H1 (cell line): ENCODE data around the gene MED12L. TPM values are rescaled to one million over a fixed set of nuclear protein-coding genes. Genes with fewer than 3 reads are reported as not detected.

Experiments used
- CTCF ChIA-PET: fragments of 300-600 bp; sonication (Branson Sonifier 250); formaldehyde crosslinking; loops from one replicate; lab custom pipeline; 2021; ENCODE audit not compliant: partially characterized antibody; lab: Charles Lee
- POLR2A ChIA-PET: fragments of 300-600 bp; sonication (Branson Sonifier 250); formaldehyde crosslinking; loops from one replicate; lab custom pipeline; 2021; ENCODE audit warnings: inconsistent platforms; ENCODE audit not compliant: partially characterized antibody; lab: Charles Lee
- DNase-seq, 2 experiments: peaks; one replicate each; pipeline versions ENCODE4 v3.0.0 to v3.0.0-alpha.2; 2010 to 2022; ENCODE audit warnings: low spot score in 2 of 2, low read depth in 1 of 2, mixed read lengths in 1 of 2
- FAIRE-seq: peaks from 2 replicates; lab custom pipeline; 2011; peaks lifted over from hg19 to GRCh38; lab: Jason Lieb, UNC
- H2AFZ ChIP-seq: 2 replicates; pipeline ENCODE4 v1.8.1; 2012; ENCODE audit warnings: low read length, inconsistent platforms
- H2AK5ac ChIP-seq: 2 replicates; pipeline ENCODE4 v1.6.1; 2013; ENCODE audit warnings: low read depth, low read length
- H2BK120ac ChIP-seq: replicated peaks from 2 replicates; pipeline ENCODE3; 2013; ENCODE audit warnings: low read depth, low read length, inconsistent platforms
- H2BK12ac ChIP-seq: 2 replicates; pipeline ENCODE4 v1.6.1; 2013; ENCODE audit warnings: low read depth, low read length
- H2BK15ac ChIP-seq: 2 replicates; pipeline ENCODE4 v1.6.1; 2013; ENCODE audit warnings: low read length
- H2BK20ac ChIP-seq: 2 replicates; pipeline ENCODE4 v1.6.1; 2013; ENCODE audit warnings: low read length
- H2BK5ac ChIP-seq: 2 replicates; pipeline ENCODE4 v1.6.1; 2013; ENCODE audit warnings: low read depth, low read length
- H3K14ac ChIP-seq: 2 replicates; pipeline ENCODE4 v1.6.1; 2013; ENCODE audit warnings: inconsistent platforms; ENCODE audit not compliant: insufficient read length
- H3K18ac ChIP-seq: 2 replicates; pipeline ENCODE4 v1.6.1; 2013; ENCODE audit warnings: low read length; ENCODE audit errors: extremely low read depth
- H3K23ac ChIP-seq: 2 replicates; pipeline ENCODE4 v1.6.1; 2013; ENCODE audit warnings: inconsistent platforms; ENCODE audit not compliant: insufficient read length
- H3K23me2 ChIP-seq: 2 replicates; pipeline ENCODE4 v1.6.1; 2013; ENCODE audit warnings: low read depth, low read length
- H3K27ac ChIP-seq: 2 replicates; pipeline ENCODE4 v1.6.1; 2011; ENCODE audit warnings: low read depth, low read length, inconsistent platforms
- H3K27me3 ChIP-seq, 4 experiments: replicated peaks in 1 of 4; 1 replicate in 1 of 4; 2 replicates in 3 of 4; pipeline versions ENCODE4 v1.6.1 to v1.8.1; 2011 to 2013; ENCODE audit warnings: low read length in 3 of 4, mild to moderate bottlenecking in 3 of 4, inconsistent platforms in 2 of 4, mixed read lengths in 2 of 4, moderate library complexity in 1 of 4; ENCODE audit not compliant: control insufficient read depth in 3 of 4, insufficient read depth in 3 of 4; ENCODE audit errors: extremely low read depth in 1 of 4
- H3K36me3 ChIP-seq, 4 experiments: 2 replicates each; pipeline versions ENCODE4 v1.6.1 to v1.8.1; 2011 to 2013; ENCODE audit warnings: mild to moderate bottlenecking in 4 of 4, low read length in 3 of 4, moderate library complexity in 2 of 4, control low read depth in 1 of 4, inconsistent platforms in 1 of 4; ENCODE audit not compliant: insufficient read depth in 4 of 4, control insufficient read depth in 2 of 4
- H3K4ac ChIP-seq: replicated peaks from 2 replicates; pipeline ENCODE3; 2013; ENCODE audit warnings: low read length, low read depth, mixed read lengths, inconsistent platforms; ENCODE audit not compliant: insufficient read length
- H3K4me1 ChIP-seq, 4 experiments: replicated peaks in 1 of 4; 1 replicate in 1 of 4; 2 replicates in 3 of 4; pipeline versions ENCODE4 v1.6.1 to v1.8.1; 2011 to 2013; ENCODE audit warnings: low read length in 3 of 4, inconsistent platforms in 2 of 4, mixed read lengths in 1 of 4; ENCODE audit not compliant: insufficient read depth in 4 of 4, control insufficient read depth in 3 of 4
- H3K4me2 ChIP-seq, 2 experiments: 2 replicates each; pipeline versions ENCODE4 v1.6.1 to v1.8.1; 2011 to 2013; ENCODE audit warnings: low read depth in 2 of 2, low read length in 2 of 2, control low read depth in 1 of 2, inconsistent platforms in 1 of 2, mild to moderate bottlenecking in 1 of 2; ENCODE audit not compliant: insufficient read depth in 1 of 2
- H3K4me3 ChIP-seq, 4 experiments: fragments of 200-600, 300-600 bp in 1 of 4; sonication (generic), shearing (Covaris generic), sonication (Bioruptor Twin) in 1 of 4; 2 replicates each; pipeline versions ENCODE4 v1.5.1 to v1.8.1; 2011 to 2016; ENCODE audit warnings: low read length in 4 of 4, low read depth in 3 of 4, control low read depth in 2 of 4, inconsistent platforms in 2 of 4, mild to moderate bottlenecking in 2 of 4, mixed read lengths in 1 of 4, moderate library complexity in 1 of 4; ENCODE audit not compliant: insufficient read depth in 2 of 4; ENCODE audit errors: extremely low read depth in 1 of 4
- H3K56ac ChIP-seq: replicated peaks from 2 replicates; pipeline ENCODE3; 2013; ENCODE audit warnings: low read depth, mild to moderate bottlenecking, mixed read lengths, low read length, inconsistent platforms; ENCODE audit not compliant: insufficient read length
- H3K79me1 ChIP-seq: 2 replicates; pipeline ENCODE4 v1.6.1; 2013; ENCODE audit warnings: low read depth, low read length, control low read depth
- H3K79me2 ChIP-seq, 2 experiments: 2 replicates each; pipeline versions ENCODE4 v1.6.1 to v1.8.1; 2012 to 2013; ENCODE audit warnings: low read length in 2 of 2, mild to moderate bottlenecking in 2 of 2, inconsistent platforms in 1 of 2; ENCODE audit not compliant: insufficient read depth in 2 of 2, control insufficient read depth in 1 of 2
- H3K9ac ChIP-seq, 4 experiments: replicated peaks in 1 of 4; 1 replicate in 1 of 4; 2 replicates in 3 of 4; pipeline versions ENCODE4 v1.6.1 to v1.8.1; 2011 to 2013; ENCODE audit warnings: low read depth in 3 of 4, low read length in 3 of 4, control low read depth in 2 of 4, mild to moderate bottlenecking in 2 of 4, moderate library complexity in 2 of 4, inconsistent platforms in 1 of 4; ENCODE audit errors: extremely low read depth in 1 of 4
- H3K9me3 ChIP-seq, 2 experiments: 2 replicates each; pipeline versions ENCODE4 v1.6.1 to v1.8.1; 2012 to 2013; ENCODE audit warnings: mild to moderate bottlenecking in 2 of 2, moderate library complexity in 2 of 2, control low read depth in 1 of 2, inconsistent platforms in 1 of 2, low read depth in 1 of 2, low read length in 1 of 2, mixed read lengths in 1 of 2; ENCODE audit not compliant: insufficient read depth in 2 of 2
- H4K20me1 ChIP-seq, 2 experiments: replicated peaks in 1 of 2; 2 replicates each; pipeline versions ENCODE3 to v1.8.1; 2011 to 2013; ENCODE audit warnings: inconsistent platforms in 2 of 2, low read length in 2 of 2, mild to moderate bottlenecking in 1 of 2; ENCODE audit not compliant: insufficient read depth in 2 of 2, control insufficient read depth in 1 of 2
- H4K5ac ChIP-seq: 2 replicates; pipeline ENCODE4 v1.6.1; 2013; ENCODE audit warnings: low read length, low read depth, mixed read lengths, inconsistent platforms; ENCODE audit not compliant: insufficient read length
- H4K8ac ChIP-seq: 2 replicates; pipeline ENCODE4 v1.8.0; 2013; ENCODE audit warnings: mild to moderate bottlenecking, moderate library complexity, low read length, inconsistent platforms; ENCODE audit not compliant: insufficient read depth; ENCODE audit errors: extremely low read depth
- H4K91ac ChIP-seq: replicated peaks from 2 replicates; pipeline ENCODE3; 2013; ENCODE audit warnings: low read length, mixed read lengths, inconsistent platforms; ENCODE audit not compliant: insufficient read length
- BCL11A ChIP-seq, 2 experiments: IDR thresholded peaks; one replicate each; pipeline ENCODE4 v1.6.1; 2011; ENCODE audit warnings: low read depth in 2 of 2, low read length in 2 of 2, mild to moderate bottlenecking in 2 of 2
- CREB1 ChIP-seq: IDR thresholded peaks from 2 replicates; pipeline ENCODE4 v1.6.1; 2012; ENCODE audit warnings: inconsistent platforms
- GABPA ChIP-seq: IDR thresholded peaks from 2 replicates; pipeline ENCODE4 v1.6.1; 2011; ENCODE audit warnings: mild to moderate bottlenecking, low read length, moderate library complexity, borderline replicate concordance; ENCODE audit not compliant: insufficient read depth
- JUN ChIP-seq: IDR thresholded peaks from 2 replicates; pipeline ENCODE4 v1.6.1; 2011; ENCODE audit warnings: low read depth, mild to moderate bottlenecking, improper control_type of control experiment, low read length
- PHF8 ChIP-seq: fragments of 200-600 bp; sonication (generic); conservative IDR thresholded peaks from 2 replicates; pipeline ENCODE4 v1.7.1; 2012; ENCODE audit warnings: low read depth, mild to moderate bottlenecking, inconsistent platforms, low read length, moderate library complexity
- SIN3A ChIP-seq, 2 experiments: IDR thresholded peaks in 1 of 2; conservative IDR thresholded peaks in 1 of 2; 2 replicates each; pipeline ENCODE4 v1.6.1; 2011 to 2012; ENCODE audit warnings: low read length in 2 of 2, improper control_type of control experiment in 1 of 2, low read depth in 1 of 2, mild to moderate bottlenecking in 1 of 2
- SP2 ChIP-seq: IDR thresholded peaks from 2 replicates; pipeline ENCODE4 v1.6.1; 2012; ENCODE audit warnings: mild to moderate bottlenecking, low read length, inconsistent platforms
- SUZ12 ChIP-seq: fragments of 200-600 bp; sonication (generic); IDR thresholded peaks from 2 replicates; pipeline ENCODE4 v1.6.1; 2012; ENCODE audit warnings: mild to moderate bottlenecking, inconsistent platforms, low read length, moderate library complexity, mixed read lengths
- WGBS, 2 experiments: shearing (Covaris generic) in 1 of 2; methylation state at CpG; one replicate each; pipeline versions ENCODE4 v1.1.6 to v1.1.7; 2013 to 2015; ENCODE audit warnings: low lambda C conversion rate in 2 of 2, mixed read lengths in 2 of 2, inconsistent platforms in 1 of 2, low coverage in 1 of 2, missing lambda C conversion rate in 1 of 2; ENCODE audit not compliant: insufficient replicate concordance in 2 of 2, insufficient coverage in 1 of 2, insufficient read length in 1 of 2; ENCODE audit errors: extremely low coverage in 1 of 2, missing lambda C conversion rate in 1 of 2; 5-methylcytosine and 5-hydroxymethylcytosine counted together
- polyA plus RNA-seq, 7 experiments: library from polyadenylated mRNA; depleted of rRNA in 3 of 7; stranded (reverse) in 5 of 7; unstranded in 2 of 7; fragments of >200 nt in 5 of 7; fragments of 200-250 nt in 2 of 7; gene quantifications; 1 replicate in 5 of 7; 2 replicates in 1 of 7; 4 replicates in 1 of 7; pipeline versions ENCODE4 v1.2.1 to v1.2.3, GENCODE V29; 2011 to 2013; ENCODE audit warnings: missing spikeins in 2 of 7, mixed read lengths in 2 of 7
- total RNA-seq: library from RNA; stranded (reverse); fragmentation: NEBNext Ultra II Directional; extraction: Animal tissue kit (Norgen Biotek cat#: 25700); gene quantifications from 2 replicates; pipeline ENCODE4 v1.2.1, GENCODE V29; 2021
- TF ChIP-seq, protein P1 (sequence below): IDR thresholded peaks from 2 replicates; pipeline ENCODE4 v1.6.1; 2012; ENCODE audit warnings: low read length, inconsistent platforms
- TF ChIP-seq, protein P2 (sequence below): IDR thresholded peaks from 2 replicates; pipeline ENCODE4 v1.6.1; 2011; ENCODE audit warnings: low read length, improper control_type of control experiment

The MED12L gene
- total and polyA plus RNA-seq, 2 of the 8 experiments (the other 6 are each of a cell fraction or from before 2014, with no cell fraction given) = 3.6 to 26.2 TPM

DNA sequence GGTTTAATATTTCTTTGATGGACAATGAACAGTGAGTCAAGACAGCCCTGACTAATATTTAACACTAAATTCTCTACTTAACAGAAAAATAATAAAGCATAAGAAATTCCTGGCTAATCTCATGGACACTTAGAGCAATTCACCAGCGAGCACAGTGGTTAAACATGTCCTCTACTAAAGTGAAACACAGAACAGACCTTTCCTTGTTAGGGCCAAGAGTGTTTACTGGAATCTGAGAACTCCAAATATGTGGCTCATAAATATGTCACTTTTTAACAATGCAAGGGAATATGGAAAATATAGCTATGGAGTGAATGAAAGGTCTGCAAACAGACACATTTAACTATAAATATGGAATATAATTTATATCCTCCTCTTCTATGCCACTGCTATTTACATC, 394.0 kb downstream of the MED12L start:
- Histone ChIP-seq H4K91ac (no peak overlapping the region), H2AFZ (no peak overlapping the region), H4K8ac (no peak overlapping the region), H2BK20ac (no peak overlapping the region), H2BK15ac (no peak overlapping the region), H3K14ac (no peak overlapping the region), H2AK5ac (no peak overlapping the region), H3K79me2 (no peaks in the 10 kb centered on the region), H3K79me1 (no peaks in the 10 kb centered on the region), H3K4ac (no peak overlapping the region), H3K36me3 (no peaks in the 10 kb centered on the region), H4K20me1 (no peaks in the 10 kb centered on the region), H3K4me2 (no peak overlapping the region), H2BK120ac (no peak overlapping the region), H3K23me2 (no peaks in the 10 kb centered on the region; the same call in 1 of the 2 replicates), H3K27ac (no peak overlapping the region), H3K4me1 (peaks cover 0 to 7% (median 3%) of the 10 kb centered on the region in 4 experiments; a peak in 4 of 7 replicates), H3K9me3 (no peaks in the 10 kb centered on the region), H3K4me3 (no peak overlapping the region), H3K18ac (no peak overlapping the region), H2BK5ac (no peak overlapping the region), H3K9ac (no peak overlapping the region), H2BK12ac (no peak overlapping the region), H4K5ac (no peak overlapping the region), H3K56ac (no peak overlapping the region), H3K23ac (no peak overlapping the region), H3K27me3 (no peaks in the 10 kb centered on the region)
- TF ChIP-seq GABPA (no peak), SP2 (no peak), PHF8 (no peak), SUZ12 (no peak), BCL11A (IDR thresholded peaks at IDR 0.05; ENCODE audit: low read depth in 2 of 2, low read length in 2 of 2) (no peak), CREB1 (no peak), JUN (no peak), SIN3A (conservative IDR thresholded peaks at IDR 0.05 in 1 of 2, IDR thresholded peaks at IDR 0.05 in 1 of 2; ENCODE audit: low read depth in 1 of 2, low read length in 2 of 2) (no peak)
- TF ChIP-seq, protein P1, sequence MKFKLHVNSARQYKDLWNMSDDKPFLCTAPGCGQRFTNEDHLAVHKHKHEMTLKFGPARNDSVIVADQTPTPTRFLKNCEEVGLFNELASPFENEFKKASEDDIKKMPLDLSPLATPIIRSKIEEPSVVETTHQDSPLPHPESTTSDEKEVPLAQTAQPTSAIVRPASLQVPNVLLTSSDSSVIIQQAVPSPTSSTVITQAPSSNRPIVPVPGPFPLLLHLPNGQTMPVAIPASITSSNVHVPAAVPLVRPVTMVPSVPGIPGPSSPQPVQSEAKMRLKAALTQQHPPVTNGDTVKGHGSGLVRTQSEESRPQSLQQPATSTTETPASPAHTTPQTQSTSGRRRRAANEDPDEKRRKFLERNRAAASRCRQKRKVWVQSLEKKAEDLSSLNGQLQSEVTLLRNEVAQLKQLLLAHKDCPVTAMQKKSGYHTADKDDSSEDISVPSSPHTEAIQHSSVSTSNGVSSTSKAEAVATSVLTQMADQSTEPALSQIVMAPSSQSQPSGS = no peak
- TF ChIP-seq, protein P2, sequence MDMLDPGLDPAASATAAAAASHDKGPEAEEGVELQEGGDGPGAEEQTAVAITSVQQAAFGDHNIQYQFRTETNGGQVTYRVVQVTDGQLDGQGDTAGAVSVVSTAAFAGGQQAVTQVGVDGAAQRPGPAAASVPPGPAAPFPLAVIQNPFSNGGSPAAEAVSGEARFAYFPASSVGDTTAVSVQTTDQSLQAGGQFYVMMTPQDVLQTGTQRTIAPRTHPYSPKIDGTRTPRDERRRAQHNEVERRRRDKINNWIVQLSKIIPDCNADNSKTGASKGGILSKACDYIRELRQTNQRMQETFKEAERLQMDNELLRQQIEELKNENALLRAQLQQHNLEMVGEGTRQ = no peak
- no peak for DNase-seq
- WGBS, 2 experiments = 0% methylated on average over 1 of the region's 1 CpG; no CpG with 5 or more reads in 1 of the 2 experiments
- FAIRE-seq = no peak
- POLR2A ChIA-PET = no interaction called here
- CTCF ChIA-PET = interaction anchor here (0.6 to 6.7 kb wide), 2 partner anchors 11 to 29 kb away, joined by 3 to 45 read pairs; no protein-coding TSS in a partner anchor
